GM19452 (cell line): ENCODE data around the gene STPG4.

Experiments used
- ATAC-seq: cut with Tn5 transposase; IDR thresholded peaks from one replicate; pipeline ENCODE4 v1.9.1; 2021; ENCODE audit not compliant: unreplicated experiment

Gene STPG4

DNA sequence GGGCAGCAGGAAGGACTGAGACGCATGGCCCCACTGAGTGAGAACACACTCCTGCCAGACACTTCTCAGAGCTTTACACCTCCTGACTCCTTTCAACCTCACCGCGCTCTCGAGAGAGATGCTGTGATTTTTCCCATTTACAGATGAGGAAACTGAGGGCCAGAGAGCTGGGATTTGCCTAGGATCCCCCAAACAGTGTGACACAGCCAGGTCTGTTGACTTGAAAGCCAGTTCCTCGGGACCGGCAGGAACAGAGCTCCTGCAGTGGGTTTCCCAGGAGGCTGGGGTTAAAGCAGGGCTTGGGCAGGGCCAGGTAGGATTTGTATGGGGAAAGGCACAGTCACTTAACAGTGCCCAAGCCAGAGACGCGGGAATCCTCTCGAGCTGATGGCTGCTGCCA lies 81.9 kb downstream of the STPG4 start:
- no peak for ATAC-seq

DNA sequence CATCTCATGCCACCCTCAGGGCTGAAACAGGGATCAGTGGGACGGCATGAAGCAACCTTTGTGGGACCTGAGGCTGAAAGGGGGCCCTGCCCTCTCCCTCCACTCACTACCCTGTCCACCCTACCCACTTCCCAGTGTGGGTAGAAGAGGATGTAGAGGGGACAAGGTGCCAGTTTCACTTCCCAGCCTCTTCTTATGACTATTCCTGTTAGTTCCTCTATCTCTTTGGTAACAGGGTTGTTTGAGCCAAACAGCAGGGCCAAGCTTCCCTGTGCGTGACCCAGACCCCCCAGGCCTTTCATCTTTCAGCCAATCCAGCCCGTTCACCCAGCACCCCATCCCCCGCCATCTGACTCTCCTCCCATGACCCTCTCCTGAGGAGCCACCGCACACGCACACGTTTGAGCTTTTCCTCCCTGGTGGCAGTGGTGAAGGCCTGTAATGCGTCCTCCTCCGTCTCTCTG lies 82.3 kb downstream of the STPG4 start:
- ATAC-seq, result no peak

DNA sequence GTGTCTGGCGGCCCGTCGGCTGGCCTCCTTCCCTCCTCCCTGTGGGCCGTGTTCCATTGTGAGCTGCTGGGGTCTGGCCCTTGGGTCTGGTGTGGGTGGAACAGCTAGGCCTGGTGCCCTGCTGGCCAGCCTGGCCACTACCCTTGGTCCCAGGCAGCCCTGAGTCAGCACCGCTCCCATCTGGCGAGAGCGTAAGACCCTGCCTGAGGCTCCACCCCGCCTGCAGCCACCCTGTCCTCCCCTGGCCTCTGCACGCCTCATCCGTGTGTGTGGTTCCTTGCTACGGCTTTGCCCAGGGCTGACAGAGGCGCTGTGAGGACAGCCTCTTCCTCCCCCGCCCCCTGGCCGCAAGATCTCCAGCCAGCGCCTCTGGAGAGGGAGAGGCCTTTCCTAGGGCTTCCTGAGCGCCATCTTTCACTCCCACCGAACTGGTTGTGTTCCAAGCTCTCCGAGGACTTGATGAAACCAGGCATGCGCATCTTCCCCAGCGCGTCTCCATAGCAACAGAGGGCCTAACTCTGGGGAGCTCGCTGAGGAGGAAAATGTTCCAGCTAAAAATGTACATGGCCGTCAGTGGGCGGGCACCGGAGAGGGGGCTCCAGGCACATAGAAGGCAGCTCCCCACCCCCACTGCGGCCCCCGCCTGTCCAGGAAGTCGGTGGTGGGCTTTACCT lies 83.0 kb downstream of the STPG4 start:
- ATAC-seq, result no peak

DNA sequence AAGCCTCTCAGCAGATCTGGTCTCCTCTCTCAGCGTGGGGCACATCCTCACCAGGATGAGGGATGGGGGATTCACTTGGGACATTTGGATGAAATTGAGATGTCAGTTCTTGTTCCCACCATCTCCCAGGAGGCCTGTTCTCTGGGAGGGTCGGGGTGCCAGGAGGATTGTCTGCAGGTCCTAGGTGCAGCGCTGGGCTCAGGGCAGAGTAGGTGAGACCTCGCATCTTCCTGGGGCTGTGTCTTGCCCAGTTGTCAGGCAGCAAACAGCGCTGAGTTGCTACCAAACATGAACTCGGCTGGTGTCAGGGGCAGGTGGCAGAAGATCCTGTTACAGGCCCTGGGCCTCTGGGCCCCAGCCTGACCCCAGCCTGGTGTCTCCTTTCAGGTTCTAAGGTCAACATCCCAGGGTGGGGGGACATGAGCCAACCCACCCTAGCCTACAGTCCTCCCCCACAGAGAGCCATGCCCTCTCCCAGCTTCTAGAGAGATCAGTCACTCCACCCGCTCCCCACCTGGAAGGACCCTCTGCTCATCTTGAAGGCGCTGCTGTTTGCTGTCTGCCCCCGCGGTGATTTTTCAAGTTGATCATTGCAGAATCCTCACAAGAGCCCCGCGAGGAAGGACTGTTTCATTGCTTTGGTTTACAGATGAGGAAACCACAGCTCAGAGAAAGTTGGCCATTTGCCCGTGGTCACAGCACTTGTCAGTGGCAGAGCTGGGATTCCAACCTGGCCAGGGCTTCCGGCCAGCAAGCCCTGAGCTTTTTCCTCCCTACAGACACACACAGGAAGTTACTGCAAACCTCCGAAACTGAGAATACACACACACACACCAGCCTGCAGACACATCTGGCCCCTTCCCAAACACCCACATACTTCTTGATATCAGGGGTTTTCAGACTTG lies 83.9 kb downstream of the STPG4 start:
- ATAC-seq, result peak; percentile 87

DNA sequence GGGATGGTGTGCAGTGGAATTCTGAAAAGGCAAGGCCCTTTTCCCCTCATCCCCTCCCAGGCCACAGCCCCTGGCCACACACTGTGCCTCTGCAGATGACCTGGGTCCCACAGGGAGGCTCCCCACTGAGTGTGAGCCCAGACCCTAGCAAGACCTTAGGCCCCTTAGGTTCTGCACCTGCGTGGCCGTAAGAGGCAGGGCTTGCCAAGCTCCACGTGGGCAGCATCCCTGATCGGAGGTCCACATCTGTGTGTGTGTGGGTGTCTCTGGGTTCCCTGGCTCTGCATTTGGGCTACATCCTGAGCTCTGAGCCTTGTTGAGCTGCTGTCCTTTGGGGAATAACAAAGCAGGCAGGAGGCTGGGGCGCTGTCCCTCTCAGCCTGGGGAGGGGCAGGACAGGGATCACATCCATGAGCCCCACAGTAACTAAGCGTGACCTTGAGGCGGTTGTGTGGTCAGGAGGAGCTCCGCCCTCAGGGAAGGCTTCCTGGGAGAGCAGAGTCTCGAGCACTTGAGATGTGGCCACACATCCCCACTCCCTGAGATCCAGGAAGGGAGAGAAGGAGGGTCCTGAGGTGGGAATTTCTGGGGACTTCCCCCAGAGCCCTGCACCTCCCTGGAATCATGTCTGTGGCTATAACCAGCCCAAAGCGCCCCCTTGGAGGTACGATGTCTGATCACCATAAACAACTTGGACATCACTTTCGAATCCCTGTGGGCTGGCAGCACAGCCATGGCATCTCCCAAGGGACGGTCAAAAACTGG lies 84.8 kb downstream of the STPG4 start:
- no peak for ATAC-seq

DNA sequence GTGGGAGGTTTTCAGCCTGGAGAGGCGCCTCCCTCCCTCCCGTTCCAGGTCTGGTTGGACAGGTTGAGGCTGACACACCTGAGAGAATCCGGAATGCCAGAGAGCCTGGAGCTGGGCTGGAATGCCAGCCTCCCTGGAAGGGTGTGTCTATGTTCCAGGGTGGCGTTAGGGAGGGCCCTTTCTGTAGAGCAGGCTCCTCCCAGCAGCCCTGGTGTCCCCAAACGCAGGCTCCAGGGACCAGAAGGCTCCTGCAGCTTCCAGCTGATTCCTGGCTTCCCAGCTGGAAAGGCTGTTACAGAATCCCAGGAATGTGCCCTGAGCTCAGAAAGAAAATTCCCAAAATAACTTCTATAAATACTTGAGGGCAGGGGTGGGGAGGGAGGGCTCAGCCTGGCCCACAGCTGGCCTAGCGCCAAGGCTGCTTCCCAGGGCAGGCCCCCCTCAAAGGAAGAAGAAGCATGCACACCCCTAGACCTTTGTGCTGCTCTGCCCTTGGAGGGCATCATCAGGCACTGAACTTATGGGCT lies 85.4 kb downstream of the STPG4 start:
- no peak for ATAC-seq

DNA sequence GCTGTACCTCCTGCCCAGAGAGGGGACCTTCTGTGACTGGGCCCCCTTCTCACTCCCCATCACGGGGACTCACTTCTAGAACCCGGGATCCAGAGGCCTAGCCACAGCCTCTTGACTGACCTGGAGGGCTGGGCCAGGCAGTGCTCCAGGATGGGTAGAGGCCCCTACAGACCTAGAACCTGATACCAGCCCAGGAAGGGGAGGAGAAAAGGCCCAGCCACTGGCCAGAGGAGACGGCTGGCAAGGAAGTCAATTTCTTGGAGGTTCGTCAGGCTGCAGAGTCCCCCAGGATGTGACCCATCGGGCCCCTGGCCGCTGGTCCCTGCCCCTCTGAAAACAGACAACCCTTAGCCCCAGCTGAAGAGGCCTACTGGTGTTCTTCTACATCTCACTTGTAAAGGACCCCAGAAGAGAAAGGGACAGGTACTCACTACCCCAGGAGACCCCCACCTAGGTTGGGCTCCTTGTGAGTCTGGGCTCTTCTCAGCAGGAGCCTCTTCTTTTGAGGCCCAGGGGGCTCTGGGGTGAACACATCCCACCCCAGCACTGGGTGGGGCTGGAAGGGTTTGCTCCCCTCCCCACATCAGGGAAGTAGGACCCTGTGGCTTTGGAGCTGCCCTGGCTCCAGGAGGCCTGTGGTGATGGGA lies 86.0 kb downstream of the STPG4 start:
- ATAC-seq, result no peak

DNA sequence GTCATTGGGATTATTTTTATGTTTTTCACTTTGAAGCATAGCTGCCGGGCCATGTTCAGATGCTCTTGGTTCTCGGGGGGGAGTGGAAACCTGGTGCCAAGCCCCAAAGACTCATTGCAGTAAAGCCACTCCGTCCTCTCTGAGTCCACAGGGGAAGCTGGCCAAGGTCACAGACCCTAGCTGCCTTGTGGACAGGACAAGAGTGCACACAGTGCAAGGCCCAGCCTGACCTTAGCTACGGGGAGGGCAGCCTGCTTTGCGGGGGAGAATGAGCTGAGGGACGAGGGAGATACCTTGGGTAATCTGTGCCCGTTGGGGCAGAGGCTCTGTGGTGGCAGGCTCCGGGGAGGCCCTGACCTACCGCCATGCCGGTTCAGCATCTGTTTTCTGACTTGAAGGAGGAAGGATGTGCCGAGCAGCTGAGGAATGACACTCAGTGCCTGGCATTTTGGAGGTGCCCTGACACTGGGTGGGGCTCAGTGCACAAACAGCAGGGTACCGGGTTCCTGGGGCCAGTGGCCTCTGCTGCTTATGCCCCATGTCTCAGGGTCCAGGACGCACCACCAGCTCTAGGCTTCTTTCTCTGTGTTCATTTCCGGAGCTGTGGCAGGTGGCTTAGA lies 87.2 kb downstream of the STPG4 start:
- no peak for ATAC-seq

DNA sequence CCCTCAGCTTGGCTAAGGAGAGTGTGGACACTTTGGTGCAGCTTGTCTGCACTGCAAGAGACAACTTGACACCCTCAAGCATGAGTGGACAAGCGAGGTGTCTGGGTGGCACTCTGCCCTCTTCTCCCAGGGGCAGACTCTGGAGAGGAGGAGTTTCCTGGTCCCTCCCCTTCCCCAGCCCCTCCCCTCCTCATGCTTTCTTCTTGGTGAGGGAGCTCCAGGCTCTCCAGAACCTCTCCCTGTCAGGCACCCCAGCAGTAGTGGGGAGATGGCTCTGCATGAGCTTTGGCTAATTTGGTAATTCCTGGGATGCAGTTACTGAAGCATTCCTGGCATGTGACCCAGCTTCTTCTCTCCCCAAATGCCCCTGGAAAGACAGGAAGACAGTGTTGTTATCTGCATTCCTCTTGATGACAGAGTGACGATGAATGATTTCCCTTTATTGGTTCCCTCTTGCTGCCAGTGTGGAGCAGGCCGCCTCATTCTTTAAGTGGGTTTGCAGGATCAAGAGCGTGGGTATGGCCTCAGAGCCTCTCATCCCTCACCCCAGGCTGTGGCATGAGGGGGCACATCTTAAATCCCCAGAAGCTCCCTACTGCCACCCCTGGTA lies 89.2 kb downstream of the STPG4 start:
- no peak for ATAC-seq

DNA sequence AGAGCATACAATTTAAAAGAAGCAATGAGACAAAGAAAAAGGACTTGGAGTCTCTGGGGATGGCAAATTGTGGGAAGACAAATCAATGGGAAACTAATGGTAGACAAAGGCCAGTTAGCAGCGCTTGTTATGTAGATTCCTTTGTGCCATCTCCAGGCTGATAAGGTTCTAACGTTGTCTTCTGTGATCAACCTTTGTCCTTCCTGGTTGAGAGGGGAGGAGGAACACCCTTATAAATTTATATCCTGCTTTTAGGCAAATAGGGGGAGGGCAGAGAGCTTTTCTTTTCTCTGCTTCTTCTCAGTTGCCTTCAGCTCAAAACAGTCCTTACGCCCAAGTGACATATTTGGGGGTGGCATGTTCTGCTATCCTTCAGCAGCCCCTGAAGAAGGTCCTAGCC lies 89.8 kb downstream of the STPG4 start:
- no peak for ATAC-seq

DNA sequence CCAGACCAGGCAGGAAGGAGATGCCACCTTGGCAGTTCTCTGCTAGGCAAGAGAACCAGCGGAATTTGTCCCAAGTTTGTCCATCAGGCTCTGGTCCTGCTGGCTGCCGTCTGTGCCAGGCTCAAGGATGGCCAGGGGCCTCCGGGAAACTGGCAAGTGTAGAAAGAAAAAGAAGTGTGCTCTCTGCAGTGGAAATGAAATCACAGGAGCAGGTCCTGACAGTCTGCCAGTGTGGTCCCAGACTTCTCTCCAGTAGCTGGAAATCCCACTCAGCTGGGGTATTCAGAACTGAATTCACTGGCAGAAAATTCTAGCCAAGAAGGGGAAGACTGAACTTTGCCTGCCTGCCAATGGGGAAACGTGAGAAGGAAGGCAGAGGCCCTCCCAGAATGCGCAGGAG lies 91.0 kb downstream of the STPG4 start:
- ATAC-seq, result no peak

DNA sequence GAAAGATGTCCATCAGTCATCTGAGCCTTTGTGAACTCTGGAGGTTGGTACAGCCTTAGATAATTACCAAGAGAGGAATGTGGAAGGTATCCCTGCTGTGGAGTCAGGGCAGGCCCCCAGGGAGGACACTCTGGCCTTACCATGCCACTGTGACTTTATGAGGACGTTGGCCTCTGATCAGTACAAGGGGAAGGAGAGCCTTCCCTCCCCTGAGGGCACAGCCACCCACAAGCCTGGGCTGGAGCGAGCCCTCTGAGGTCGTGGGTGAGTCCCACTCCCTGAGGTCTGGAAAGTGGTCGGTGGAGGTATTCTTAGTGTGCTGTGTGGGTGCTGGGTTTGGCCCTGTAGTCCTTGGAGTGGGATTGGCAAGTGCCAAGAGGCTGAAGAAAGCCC lies 91.6 kb downstream of the STPG4 start:
- no peak for ATAC-seq

DNA sequence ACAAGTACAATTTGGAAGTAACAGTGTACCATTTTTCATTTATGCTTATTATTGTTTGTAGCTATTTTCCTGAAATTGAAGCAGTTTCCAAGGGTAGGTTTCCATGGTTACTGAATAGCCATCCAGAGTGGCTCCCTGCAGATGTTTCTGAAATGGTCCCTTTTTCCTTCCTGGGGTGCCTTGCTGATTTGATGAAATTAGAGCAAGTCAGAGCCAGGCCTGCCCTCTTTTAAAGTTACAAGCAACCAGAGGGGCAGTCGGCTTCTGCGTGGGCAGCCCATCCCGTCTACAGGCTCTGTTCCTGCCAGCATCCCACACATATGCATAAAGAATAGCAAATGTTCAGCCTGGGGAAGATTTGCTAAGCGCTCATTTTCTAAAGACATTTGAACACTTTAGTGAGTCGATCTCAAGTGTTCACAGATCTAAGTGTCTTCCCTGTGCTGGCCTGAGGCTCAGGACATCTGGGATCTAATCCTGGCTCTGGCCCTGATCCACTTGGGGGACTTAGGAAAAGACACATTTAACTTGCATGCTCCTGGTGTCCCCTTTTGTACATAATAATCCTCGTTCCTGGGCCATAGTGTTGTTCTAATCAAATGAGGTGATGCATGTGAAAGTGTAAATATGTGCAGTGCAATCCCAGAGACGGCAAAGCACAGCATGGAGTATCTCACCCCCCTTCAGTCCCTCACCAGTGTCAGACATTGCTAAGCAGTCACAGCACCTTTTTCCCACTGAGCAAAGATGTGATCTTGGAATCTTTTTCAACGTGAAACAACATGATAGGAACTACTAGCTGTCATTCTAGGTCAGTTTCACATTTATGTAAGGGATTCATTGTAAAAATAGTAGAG lies 92.2 kb downstream of the STPG4 start:
- no peak for ATAC-seq

DNA sequence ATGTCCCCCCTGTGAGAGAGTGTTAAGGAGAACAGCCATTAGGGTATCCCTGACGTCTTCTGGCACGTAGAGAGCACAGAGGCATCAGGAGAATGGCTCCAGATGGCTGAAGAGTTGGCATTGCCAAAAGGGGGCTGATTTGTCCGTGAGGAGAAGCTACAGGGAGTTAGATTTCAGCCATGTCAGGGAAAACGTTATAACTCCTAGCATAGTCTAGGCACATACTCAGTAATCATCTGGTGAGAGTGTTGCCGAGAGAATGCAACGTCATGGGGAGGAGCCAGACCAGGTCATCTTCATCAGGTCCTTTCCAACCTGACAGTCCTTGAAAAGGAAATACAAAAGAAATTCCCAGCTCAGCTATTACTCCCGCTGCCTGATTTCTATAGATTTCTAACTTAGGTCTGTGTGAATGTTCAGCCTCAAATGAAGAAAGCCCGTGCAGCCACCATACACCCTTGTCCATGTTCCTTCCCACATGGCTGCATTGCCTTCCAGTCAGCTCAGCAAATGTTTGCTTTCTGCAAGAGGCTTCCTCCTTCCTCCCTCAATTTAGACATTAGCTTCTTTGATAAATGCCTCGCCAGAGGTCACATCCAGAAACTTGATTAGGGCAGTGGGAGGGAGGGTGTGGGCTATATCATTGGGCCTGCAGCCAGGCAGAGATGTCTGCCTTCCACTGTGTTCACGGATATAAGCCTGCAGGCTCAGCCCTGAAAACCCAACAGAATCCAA lies 93.0 kb downstream of the STPG4 start:
- ATAC-seq, result no peak

DNA sequence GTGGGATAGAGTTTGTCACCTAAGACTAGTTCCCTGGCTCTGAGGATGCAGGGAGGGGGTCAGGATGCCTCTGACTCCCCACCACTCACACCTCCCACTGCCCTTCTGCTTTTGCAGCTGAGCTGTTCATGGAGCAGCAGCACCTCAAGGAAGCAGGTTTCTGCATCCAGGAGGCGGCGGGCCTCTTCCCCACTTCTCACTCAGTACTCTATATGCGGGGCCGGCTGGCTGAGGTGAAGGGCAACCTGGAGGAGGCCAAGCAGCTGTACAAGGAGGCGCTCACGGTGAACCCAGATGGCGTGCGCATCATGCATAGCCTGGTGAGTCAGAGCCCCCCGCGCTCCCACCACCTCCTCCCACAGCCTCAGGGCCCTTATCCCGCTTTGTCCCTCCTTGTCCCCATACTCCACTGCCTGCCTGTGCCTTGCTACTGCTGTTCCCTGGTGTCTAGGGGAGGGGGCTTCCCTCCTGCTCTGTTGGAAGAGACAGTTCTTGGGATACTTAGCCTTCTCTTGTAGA lies 94.4 kb downstream of the STPG4 start:
- ATAC-seq, result no peak

DNA sequence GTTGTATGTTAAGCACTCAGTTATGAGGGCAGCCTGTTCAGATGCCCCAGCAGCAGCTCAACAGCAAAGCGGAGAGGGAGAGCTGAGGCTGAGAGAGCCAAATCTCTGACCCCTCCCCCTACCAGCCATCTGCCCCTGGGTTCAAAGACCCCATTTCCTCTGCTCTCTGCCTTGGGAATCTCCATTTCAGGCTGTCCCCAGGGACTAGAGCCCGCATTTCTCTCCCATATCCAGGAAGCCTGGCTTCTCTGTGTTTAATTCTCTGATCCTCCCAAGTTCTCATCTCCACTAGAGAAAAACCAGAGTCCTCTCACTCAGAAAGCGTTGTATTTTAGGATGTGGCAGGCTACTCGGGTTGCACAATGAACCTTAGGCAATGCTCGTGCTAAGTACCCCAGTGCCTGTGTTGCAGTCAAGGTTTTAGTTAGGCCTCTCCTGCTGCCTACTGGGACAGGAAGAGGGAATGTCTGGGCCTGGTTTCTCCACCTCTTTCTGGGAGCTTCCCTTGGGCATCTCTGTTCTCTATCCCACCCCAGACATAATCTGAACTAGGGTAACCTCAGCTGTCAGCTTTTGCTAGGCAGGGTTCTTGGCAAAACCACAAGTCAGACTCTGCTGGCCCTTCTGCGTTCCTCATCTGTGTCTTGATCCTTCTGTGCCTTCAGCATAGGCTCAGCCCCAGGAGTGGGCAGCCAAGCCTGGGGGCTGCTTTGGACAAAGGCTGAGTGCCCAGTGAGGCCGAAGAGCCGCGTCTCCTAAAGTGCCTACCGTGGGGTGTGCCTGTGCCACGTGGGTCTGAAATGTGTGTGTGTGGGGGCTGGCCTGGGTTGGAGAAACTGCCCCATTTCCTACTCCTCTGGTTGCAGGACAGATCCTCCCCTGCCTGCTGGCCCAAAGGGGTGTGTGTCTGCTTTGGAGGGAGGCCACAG lies 96.8 kb downstream of the STPG4 start:
- ATAC-seq, result no peak

DNA sequence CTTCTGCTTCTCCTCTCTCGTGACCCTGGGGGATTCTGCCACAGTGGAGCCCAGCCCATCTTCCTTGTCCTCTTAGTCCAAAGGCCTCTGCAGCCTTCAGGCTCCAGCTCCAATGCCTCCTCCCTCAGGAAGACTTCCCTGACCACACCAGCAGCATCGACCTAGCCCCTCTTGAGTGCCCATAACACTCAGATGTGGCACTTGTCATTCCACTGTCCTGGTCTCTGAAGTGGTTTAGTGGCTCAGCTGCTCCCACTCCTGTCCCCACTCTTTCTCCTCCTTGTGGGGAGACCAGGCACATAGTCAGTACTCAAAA lies 97.5 kb downstream of the STPG4 start:
- ATAC-seq, result no peak
